Osteoblast (primary cell): ENCODE data around the gene CLEC16A. TPM values are rescaled to one million over a fixed set of nuclear protein-coding genes. Genes with fewer than 3 reads are reported as not detected.

Experiments
- DNase-seq: peaks from one replicate; pipeline ENCODE4 v3.0.0; 2011; ENCODE audit warnings: low spot score, mixed read lengths; ENCODE audit not compliant: insufficient read length; ENCODE audit errors: missing footprints
- H2AFZ ChIP-seq: 2 replicates; pipeline ENCODE4 v1.6.0; 2011; ENCODE audit warnings: mild to moderate bottlenecking, low read length
- H3K27ac ChIP-seq: 2 replicates; pipeline ENCODE4 v1.5.1; 2011; ENCODE audit warnings: mild to moderate bottlenecking, low read depth, low read length, moderate library complexity
- H3K27me3 ChIP-seq: 2 replicates; pipeline ENCODE4 v1.6.0; 2012; ENCODE audit warnings: mild to moderate bottlenecking, control low read depth, inconsistent platforms, low read length, moderate library complexity; ENCODE audit not compliant: insufficient read depth
- H3K36me3 ChIP-seq: 2 replicates; pipeline ENCODE4 v1.5.1; 2011; ENCODE audit warnings: mild to moderate bottlenecking, low read length, control low read depth, moderate library complexity; ENCODE audit not compliant: insufficient read depth
- H3K4me1 ChIP-seq: 2 replicates; pipeline ENCODE4 v1.5.1; 2011; ENCODE audit warnings: mild to moderate bottlenecking, low read length, control low read depth, moderate library complexity; ENCODE audit not compliant: insufficient read depth
- H3K4me2 ChIP-seq: 2 replicates; pipeline ENCODE4 v1.6.0; 2011; ENCODE audit warnings: mild to moderate bottlenecking, low read length; ENCODE audit not compliant: insufficient read depth
- H3K4me3 ChIP-seq: fragments of 200-600 bp; sonication (generic); 3 replicates; pipeline ENCODE4 v1.5.1; 2012; ENCODE audit warnings: mild to moderate bottlenecking, low read length, inconsistent platforms; ENCODE audit not compliant: insufficient read depth
- H3K79me2 ChIP-seq: 2 replicates; pipeline ENCODE4 v1.6.0; 2012; ENCODE audit warnings: mild to moderate bottlenecking, low read length, control low read depth, inconsistent platforms; ENCODE audit not compliant: insufficient read depth
- H3K9me3 ChIP-seq: 2 replicates; pipeline ENCODE4 v1.5.1; 2011; ENCODE audit warnings: low read depth, low read length, control low read depth
- H4K20me1 ChIP-seq: 2 replicates; pipeline ENCODE4 v1.6.0; 2012; ENCODE audit warnings: mild to moderate bottlenecking, low read length, control low read depth; ENCODE audit not compliant: insufficient read depth
- total RNA-seq: library from RNA; depleted of rRNA; stranded (reverse); fragments of >200 nt; gene quantifications from 2 replicates; pipeline ENCODE4 v1.2.3, GENCODE V29; 2012
- TF ChIP-seq, protein P1 (sequence below): IDR thresholded peaks from 2 replicates; pipeline ENCODE4 v1.5.1; 2011; ENCODE audit warnings: mild to moderate bottlenecking, low read depth, low read length, moderate library complexity; ENCODE audit errors: extremely low read depth

CLEC16A gene
- total RNA-seq, 1 donor, result 25.7 TPM

DNA sequence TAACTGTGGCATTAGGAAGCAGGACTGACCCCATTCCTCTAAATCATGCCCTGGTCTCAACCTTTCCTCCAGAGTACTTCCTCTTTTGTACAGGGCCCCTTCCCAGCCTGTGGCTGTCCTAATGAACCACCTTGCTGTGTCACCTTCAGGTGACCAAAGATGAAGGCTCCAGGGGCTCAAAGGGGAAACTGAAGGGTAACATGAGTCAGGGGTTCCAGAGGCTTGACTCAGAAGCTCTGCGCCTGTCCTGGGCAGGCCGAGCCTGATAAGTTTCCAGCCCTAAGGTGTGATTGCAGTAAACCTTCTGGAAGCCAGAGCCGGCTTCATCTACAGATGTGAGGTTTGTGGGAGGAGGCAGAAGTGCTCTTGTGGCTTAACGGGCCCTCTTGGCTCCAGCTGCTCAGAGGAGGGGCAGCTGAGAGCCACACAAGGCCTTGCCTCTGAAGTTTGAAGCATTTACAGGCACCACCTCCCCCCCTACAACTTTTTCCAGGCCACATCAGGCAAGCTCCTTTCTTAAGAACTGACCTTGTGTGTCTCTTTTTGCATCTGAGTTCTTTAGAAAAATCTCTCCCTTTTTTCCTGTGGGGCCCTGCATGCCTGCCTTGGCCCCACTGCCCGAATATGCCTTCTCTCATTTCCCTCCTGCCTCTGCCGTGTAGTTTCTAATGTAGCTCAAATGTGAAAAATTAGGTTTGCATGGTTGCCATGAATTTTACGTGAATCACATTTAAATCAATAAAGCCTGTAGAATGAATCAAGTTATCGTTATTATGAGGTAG is 149.9 kb downstream of the CLEC16A start:
- Histone ChIP-seq H3K36me3 (no peaks in the 10 kb centered on the region), H3K79me2 (no peaks in the 10 kb centered on the region), H3K4me3 (no peak overlapping the region), H2AFZ (no peak overlapping the region), H3K27ac (no peak overlapping the region), H3K4me2 (no peak overlapping the region), H3K27me3 (no peaks in the 10 kb centered on the region), H3K4me1 (peaks cover 3% of the 10 kb centered on the region), H3K9me3 (no peaks in the 10 kb centered on the region), H4K20me1 (no peaks in the 10 kb centered on the region)
- DNase-seq, result no peak
- TF ChIP-seq, protein P1, sequence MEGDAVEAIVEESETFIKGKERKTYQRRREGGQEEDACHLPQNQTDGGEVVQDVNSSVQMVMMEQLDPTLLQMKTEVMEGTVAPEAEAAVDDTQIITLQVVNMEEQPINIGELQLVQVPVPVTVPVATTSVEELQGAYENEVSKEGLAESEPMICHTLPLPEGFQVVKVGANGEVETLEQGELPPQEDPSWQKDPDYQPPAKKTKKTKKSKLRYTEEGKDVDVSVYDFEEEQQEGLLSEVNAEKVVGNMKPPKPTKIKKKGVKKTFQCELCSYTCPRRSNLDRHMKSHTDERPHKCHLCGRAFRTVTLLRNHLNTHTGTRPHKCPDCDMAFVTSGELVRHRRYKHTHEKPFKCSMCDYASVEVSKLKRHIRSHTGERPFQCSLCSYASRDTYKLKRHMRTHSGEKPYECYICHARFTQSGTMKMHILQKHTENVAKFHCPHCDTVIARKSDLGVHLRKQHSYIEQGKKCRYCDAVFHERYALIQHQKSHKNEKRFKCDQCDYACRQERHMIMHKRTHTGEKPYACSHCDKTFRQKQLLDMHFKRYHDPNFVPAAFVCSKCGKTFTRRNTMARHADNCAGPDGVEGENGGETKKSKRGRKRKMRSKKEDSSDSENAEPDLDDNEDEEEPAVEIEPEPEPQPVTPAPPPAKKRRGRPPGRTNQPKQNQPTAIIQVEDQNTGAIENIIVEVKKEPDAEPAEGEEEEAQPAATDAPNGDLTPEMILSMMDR, result no peak

DNA sequence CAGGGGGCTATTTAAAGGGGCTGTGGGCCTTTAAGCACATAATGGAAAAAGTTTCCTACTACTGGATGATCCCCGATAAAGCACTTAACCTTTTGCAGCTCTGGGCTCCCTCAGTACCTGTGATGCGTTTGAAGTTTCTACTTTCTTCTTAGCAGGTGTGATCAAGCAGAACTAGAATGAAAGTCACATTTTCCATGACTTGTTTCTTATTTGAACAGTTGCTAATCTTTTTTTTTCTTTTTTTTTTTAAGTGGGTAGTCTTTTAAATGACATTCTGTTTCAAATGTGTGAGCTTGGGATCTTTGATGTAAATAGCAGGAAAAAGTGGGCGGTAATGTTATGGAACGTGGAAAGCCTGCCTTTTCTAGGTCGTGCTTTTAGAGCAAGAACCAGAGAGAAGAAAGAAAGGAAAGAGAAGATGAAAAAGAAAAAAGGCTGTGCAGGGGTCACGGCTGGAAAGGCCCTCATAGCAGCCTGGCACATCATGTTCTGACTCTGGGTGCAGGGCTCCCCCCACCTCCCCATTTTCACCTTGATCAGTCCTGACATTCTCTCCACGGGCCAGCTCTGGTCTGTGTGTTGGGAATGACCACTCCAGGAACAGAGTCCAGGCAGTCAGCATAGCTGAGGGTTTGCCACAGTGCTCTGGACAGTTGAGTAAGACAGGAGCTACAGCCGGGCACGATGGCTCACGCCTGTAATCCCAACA is 150.6 kb downstream of the CLEC16A start:
- no peak for DNase-seq
- H3K4me3 ChIP-seq, result no peak overlapping the region
- no peak overlapping the region for H3K4me2 ChIP-seq
- no peaks in the 10 kb centered on the region for H3K79me2 ChIP-seq
- no peaks in the 10 kb centered on the region for H3K27me3 ChIP-seq
- no peak overlapping the region for H3K27ac ChIP-seq
- no peaks in the 10 kb centered on the region for H3K9me3 ChIP-seq
- no peaks in the 10 kb centered on the region for H4K20me1 ChIP-seq
- H3K36me3 ChIP-seq, result no peaks in the 10 kb centered on the region
- no peak overlapping the region for H2AFZ ChIP-seq
- TF ChIP-seq, protein P1, result no peak
- peaks cover 11% of the 10 kb centered on the region for H3K4me1 ChIP-seq

DNA sequence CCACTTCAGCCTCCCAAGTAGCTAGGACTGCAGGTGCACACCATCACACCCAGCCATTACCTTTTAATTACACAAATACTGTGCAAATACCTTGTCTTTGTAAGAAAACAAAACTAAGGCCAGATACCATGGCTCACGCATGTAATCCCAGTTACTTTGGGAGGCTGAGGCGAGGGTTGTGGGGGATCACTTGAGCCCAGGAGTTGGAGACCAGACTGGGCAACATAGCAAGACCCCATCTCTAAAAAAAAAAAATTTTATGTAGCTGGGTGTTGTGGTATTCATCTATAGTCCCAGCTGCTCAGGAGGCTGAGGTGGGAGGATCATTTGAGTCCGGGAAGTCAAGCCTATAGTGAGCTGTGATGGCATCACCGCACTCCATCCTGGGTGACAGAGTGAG is 151.6 kb downstream of the CLEC16A start:
- Histone ChIP-seq H3K79me2 (no peaks in the 10 kb centered on the region), H3K4me2 (no peak overlapping the region), H3K36me3 (no peaks in the 10 kb centered on the region), H3K9me3 (no peaks in the 10 kb centered on the region), H3K4me1 (peaks cover 20% of the 10 kb centered on the region), H2AFZ (no peak overlapping the region), H3K4me3 (no peak overlapping the region), H3K27me3 (no peaks in the 10 kb centered on the region), H4K20me1 (no peaks in the 10 kb centered on the region), H3K27ac (no peak overlapping the region)
- DNase-seq, result no peak
- TF ChIP-seq, protein P1, result no peak

DNA sequence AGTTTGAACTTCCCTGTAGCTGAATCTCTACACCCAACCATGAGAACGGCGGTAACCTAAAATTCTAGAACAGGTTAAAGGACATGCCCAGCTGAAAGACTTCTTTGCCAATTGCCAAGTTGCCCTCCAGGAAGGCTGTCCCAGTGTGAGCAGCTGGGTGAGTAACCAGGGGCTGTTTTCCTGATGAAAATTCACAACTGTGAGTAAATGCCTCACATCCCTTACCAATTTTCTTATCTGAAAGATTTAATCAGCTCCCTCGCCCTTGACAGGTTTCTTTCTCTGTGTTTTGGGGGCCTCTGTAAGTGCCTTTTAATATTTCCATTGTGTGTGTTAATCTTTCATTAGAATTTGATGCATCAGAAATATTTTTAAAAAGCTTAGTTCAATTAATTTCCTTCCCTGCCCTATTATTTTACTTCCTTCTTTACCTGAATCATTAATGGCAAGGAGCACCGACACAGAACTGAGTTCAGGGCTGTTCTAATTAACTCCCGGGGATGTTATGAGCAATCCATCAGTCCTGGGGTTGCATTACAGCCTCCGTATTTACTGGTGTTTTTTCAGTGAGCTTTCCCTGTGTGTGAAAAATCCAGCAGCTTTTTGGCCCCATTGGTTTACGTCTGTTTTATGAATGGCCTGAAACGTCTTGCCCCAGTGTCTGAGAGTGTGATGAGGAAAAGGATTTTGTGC is 152.9 kb downstream of the CLEC16A start:
- Histone ChIP-seq H4K20me1 (no peaks in the 10 kb centered on the region), H3K36me3 (no peaks in the 10 kb centered on the region)
- TF ChIP-seq, protein P1, result no peak

More for the DNA sequence above, 152.9 kb downstream of the CLEC16A start:
- H3K79me2 ChIP-seq, result no peaks in the 10 kb centered on the region
- no peak for DNase-seq
- peaks cover 26% of the 10 kb centered on the region for H3K4me1 ChIP-seq
- H2AFZ ChIP-seq, result no peak overlapping the region
- no peaks in the 10 kb centered on the region for H3K9me3 ChIP-seq
- H3K27ac ChIP-seq, result no peak overlapping the region
- no peaks in the 10 kb centered on the region for H3K27me3 ChIP-seq
- no peak overlapping the region for H3K4me3 ChIP-seq
- no peak overlapping the region for H3K4me2 ChIP-seq
